Prostate gland (tissue), 2 donors: Measurements from ENCODE around the gene SERPINB10.

Source experiments
- CTCF ChIP-seq, 4 experiments: fragments of 200-600 bp in 2 of 4; fragments of 450-650 bp in 2 of 4; sonication (generic) in 2 of 4; IDR thresholded peaks; 1 replicate in 3 of 4; 2 replicates in 1 of 4; pipeline ENCODE4 v1.5.1; 2016 to 2019; ENCODE audit warnings: antibody characterized with exemption in 4 of 4, mild to moderate bottlenecking in 2 of 4, moderate library complexity in 2 of 4
- POLR2A ChIP-seq: fragments of 450-650 bp; IDR thresholded peaks from one replicate; pipeline ENCODE4 v1.6.1; 2016; ENCODE audit warnings: antibody characterized with exemption, mild to moderate bottlenecking
- POLR2AphosphoS5 ChIP-seq: sonication (generic); formaldehyde crosslinking; IDR thresholded peaks from one replicate; pipeline ENCODE4 v1.6.1; 2017; ENCODE audit warnings: antibody characterized with exemption

DNA sequence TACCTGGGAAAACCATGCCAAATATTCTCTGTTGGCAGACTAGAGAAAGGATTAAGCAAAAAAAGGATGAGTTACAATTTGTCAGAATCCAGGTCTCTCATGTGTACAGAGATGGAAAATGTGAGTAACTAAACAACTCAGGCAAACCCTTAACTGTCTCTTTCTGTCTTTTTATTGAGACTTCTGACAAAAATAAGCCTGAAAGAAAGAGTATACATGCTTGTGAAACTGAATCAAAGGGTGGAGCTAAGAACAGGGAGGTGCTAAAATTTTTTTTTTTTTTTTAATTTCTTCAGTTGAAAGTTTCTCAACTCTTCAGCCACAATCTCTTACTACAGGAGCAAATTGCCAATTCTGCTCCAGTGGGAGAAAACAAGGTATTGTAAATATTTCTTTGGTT lies at the start of gene SERPINB10:
- no peak for TF ChIP-seq POLR2A
- no peak for TF ChIP-seq CTCF (IDR thresholded peaks at IDR 0.05)
- TF ChIP-seq POLR2AphosphoS5 = no peak
